ENCODE data around the gene PTPN6.

DNA sequence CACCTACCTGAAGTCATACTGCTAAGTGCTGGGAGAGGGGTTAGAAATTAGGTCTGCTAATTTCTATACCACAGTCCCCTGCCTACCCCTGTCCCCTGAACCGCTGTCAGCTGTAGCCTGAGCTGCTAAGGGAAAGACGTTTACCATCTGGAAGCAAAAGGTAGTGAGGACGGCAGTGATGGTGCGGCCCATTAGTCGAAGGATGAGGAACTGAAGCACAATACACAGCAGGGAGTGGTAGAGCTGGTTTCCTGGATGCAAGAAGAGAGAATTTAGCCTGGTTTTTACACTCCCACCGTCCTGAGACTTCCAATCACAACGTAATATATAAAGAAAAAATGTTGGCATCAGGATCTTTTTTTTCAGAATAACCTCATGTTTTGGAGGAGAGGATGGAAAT, 31.4 kb downstream of the PTPN6 start:
- TF ChIP-seq, protein P1, sequence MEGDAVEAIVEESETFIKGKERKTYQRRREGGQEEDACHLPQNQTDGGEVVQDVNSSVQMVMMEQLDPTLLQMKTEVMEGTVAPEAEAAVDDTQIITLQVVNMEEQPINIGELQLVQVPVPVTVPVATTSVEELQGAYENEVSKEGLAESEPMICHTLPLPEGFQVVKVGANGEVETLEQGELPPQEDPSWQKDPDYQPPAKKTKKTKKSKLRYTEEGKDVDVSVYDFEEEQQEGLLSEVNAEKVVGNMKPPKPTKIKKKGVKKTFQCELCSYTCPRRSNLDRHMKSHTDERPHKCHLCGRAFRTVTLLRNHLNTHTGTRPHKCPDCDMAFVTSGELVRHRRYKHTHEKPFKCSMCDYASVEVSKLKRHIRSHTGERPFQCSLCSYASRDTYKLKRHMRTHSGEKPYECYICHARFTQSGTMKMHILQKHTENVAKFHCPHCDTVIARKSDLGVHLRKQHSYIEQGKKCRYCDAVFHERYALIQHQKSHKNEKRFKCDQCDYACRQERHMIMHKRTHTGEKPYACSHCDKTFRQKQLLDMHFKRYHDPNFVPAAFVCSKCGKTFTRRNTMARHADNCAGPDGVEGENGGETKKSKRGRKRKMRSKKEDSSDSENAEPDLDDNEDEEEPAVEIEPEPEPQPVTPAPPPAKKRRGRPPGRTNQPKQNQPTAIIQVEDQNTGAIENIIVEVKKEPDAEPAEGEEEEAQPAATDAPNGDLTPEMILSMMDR (conservative IDR thresholded peaks at IDR 0.05; ENCODE audit: low read depth, low read length) = no peak
- no peak for TF ChIP-seq MAZ (IDR thresholded peaks at IDR 0.05; ENCODE audit: borderline replicate concordance, low read depth, low read length)
- no peak for TF ChIP-seq POLR2A (IDR thresholded peaks at IDR 0.05; ENCODE audit: low read depth, low read length)
